Gastroesophageal sphincter (tissue), 3 donors: ENCODE measurements around the gene NUDT17.

ENCODE experiments used
- CTCF ChIP-seq, 4 experiments: fragments of 200-600 bp in 2 of 4; fragments of 450-650 bp in 2 of 4; sonication (generic) in 1 of 4; IDR thresholded peaks; one replicate each; pipeline ENCODE4 v1.5.1; 2017 to 2019; ENCODE audit warnings: antibody characterized with exemption in 4 of 4, mild to moderate bottlenecking in 2 of 4, moderate library complexity in 2 of 4
- EP300 ChIP-seq: sonication (generic); formaldehyde crosslinking; IDR thresholded peaks from one replicate; pipeline ENCODE4 v1.6.1; 2017; ENCODE audit warnings: antibody characterized with exemption, mild to moderate bottlenecking
- POLR2A ChIP-seq, 2 donors: fragments of 450-650 bp; IDR thresholded peaks; one replicate each; pipeline ENCODE4 v1.6.1; 2017; ENCODE audit warnings: antibody characterized with exemption in 2 of 2, mild to moderate bottlenecking in 2 of 2, moderate library complexity in 1 of 2
- POLR2AphosphoS5 ChIP-seq: sonication (generic); formaldehyde crosslinking; IDR thresholded peaks from one replicate; pipeline ENCODE4 v1.6.1; 2017; ENCODE audit warnings: antibody characterized with exemption

DNA sequence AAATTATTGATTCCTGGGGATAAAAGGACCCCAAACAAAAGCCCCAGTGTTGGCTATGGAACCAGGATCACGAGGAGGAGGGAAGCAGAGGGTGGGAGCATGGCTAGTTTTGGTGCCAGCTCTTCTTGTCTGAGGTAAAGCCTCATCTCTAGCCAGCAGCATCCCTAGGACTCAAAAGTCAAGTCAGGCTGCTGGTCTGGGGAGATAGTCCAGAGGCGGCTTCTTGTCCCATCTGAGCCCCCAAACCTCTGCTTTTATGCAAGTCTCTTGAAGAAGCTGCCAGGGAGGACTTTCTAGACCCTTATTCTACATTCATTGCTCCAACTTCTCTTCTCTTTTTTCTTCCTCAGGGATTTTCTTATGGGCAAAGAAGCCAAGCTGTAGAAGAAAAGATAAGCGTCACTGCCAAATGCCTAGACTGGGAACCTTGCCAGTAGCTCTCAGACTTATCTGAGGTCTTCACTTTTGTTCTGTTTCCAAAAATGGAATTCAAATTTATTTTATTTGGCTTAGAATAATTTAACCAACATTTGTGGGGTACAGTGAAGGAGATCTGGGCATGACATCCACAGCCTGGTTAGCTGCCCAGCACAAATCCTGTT, 47.2 kb downstream of the NUDT17 start:
- TF ChIP-seq CTCF (IDR thresholded peaks at IDR 0.05) = no peak
- no peak for TF ChIP-seq POLR2A (IDR thresholded peaks at IDR 0.05)
- no peak for TF ChIP-seq EP300
- TF ChIP-seq POLR2AphosphoS5 = no peak
